MG63 (cell line): Measurements from ENCODE around the gene FOXP1. TPM values are rescaled to one million over a fixed set of nuclear protein-coding genes. Genes with fewer than 3 reads are reported as not detected.
A peak's percentile ranks its signal among the peaks of the same experiment; 100 is the strongest.
"Not testable (repeated sequence)": the region's sequence is repeated elsewhere in the genome, so short reads cannot be mapped to it uniquely, and the experiment has no call there.

Experiments used
- DNase-seq: peaks from one replicate; pipeline ENCODE4 v3.0.0-alpha.2; 2020
- H3K27me3 ChIP-seq: fragments of 250-450 bp; sonication (Bioruptor Pico); 2 replicates; pipeline ENCODE4 v1.5.1; 2020; ENCODE audit warnings: mild to moderate bottlenecking, moderate library complexity
- H3K36me3 ChIP-seq: fragments of 250-450 bp; sonication (Bioruptor Pico); 2 replicates; pipeline ENCODE4 v1.5.1; 2020; ENCODE audit warnings: mild to moderate bottlenecking, moderate library complexity
- H3K4me3 ChIP-seq: fragments of 250-450 bp; sonication (Bioruptor Pico); 2 replicates; pipeline ENCODE4 v1.5.1; 2020; ENCODE audit warnings: mild to moderate bottlenecking, moderate library complexity
- H3K9me3 ChIP-seq: fragments of 250-450 bp; sonication (Bioruptor Pico); 2 replicates; pipeline ENCODE4 v1.5.1; 2020; ENCODE audit warnings: mild to moderate bottlenecking, moderate library complexity
- total RNA-seq: library from RNA; depleted of rRNA; stranded (reverse); fragments of >200 nt; shearing (Covaris generic); gene quantifications from 2 replicates; pipeline ENCODE4 v1.2.3, GENCODE V29; 2014; ENCODE audit warnings: low replicate concordance

The FOXP1 gene
- total RNA-seq, 1 experiment from 2014 or later: 15.0 TPM

- Histone ChIP-seq H3K9me3 (no peaks in the 10 kb centered on the region), H3K4me3 (no peak overlapping the region), H3K27me3 (no peaks in the 10 kb centered on the region), H3K36me3 (no peaks in the 10 kb centered on the region)
- peak; percentile 44 for DNase-seq
Measured at GRCh38 chr3:71444028-71444860, 139.3 kb downstream of the FOXP1 start.

DNA sequence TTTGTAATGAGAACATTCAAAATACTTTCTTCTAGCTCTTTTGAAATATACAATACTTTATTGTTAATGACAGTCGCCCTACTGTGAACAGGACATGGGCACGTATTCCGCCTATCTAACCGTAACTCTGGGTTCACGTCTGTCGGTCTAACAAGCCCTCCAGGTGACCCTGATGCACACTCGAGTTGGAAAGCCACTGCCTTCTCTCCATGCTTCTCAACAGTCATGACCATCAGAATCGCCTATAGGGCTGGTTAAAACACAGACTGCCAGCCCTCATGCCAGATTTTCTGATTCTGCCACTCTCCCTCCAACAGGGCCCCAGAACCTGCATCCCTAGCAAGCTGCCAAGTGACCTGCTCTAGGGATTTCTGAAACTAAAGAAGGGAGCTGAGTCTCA is 140.2 kb downstream of the FOXP1 start:
- Histone ChIP-seq H3K27me3 (no peaks in the 10 kb centered on the region), H3K4me3 (no peak overlapping the region), H3K36me3 (no peaks in the 10 kb centered on the region), H3K9me3 (no peaks in the 10 kb centered on the region)
- DNase-seq: no peak

GRCh38 chr3:71442652-71443042 is 140.9 kb downstream of the FOXP1 start:
- no peaks in the 10 kb centered on the region for H3K27me3 ChIP-seq
- H3K36me3 ChIP-seq: no peaks in the 10 kb centered on the region
- H3K4me3 ChIP-seq: no peak overlapping the region
- DNase-seq: no peak
- H3K9me3 ChIP-seq: no peaks in the 10 kb centered on the region

GRCh38 chr3:71441925-71442651 is 141.4 kb downstream of the FOXP1 start:
- no peak for DNase-seq
- no peak overlapping the region for H3K4me3 ChIP-seq
- no peaks in the 10 kb centered on the region for H3K36me3 ChIP-seq
- no peaks in the 10 kb centered on the region for H3K9me3 ChIP-seq
- no peaks in the 10 kb centered on the region for H3K27me3 ChIP-seq

GRCh38 chr3:71441217-71441924 is 142.2 kb downstream of the FOXP1 start:
- no peak for DNase-seq

DNA sequence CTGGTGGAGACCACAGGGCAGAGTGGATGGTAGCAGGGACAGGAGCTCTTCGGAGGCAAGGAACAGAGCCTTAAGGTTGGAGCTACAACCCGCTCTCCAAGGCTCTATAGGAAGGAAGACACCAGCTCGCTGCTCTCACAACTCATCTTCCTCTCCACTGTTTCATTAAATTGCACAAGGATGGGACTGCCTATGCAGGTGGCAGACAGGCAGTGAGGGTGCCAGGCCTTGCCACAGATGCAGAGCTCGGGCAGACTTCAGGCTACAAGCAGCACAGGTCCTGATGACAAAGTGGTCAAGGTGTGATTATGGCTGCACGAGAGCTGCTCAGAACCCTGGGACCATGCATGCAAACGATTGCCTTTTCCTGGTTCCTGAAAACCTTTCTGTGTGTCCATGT is 144.6 kb downstream of the FOXP1 start:
- no peaks in the 10 kb centered on the region for H3K27me3 ChIP-seq
- H3K36me3 ChIP-seq: no peaks in the 10 kb centered on the region
- DNase-seq: no peak
- no peaks in the 10 kb centered on the region for H3K9me3 ChIP-seq
- no peak overlapping the region for H3K4me3 ChIP-seq

More at GRCh38 chr3:71441217-71441924, 142.2 kb downstream of the FOXP1 start:
- Histone ChIP-seq H3K9me3 (no peaks in the 10 kb centered on the region), H3K4me3 (no peak overlapping the region), H3K36me3 (no peaks in the 10 kb centered on the region), H3K27me3 (no peaks in the 10 kb centered on the region)

DNA sequence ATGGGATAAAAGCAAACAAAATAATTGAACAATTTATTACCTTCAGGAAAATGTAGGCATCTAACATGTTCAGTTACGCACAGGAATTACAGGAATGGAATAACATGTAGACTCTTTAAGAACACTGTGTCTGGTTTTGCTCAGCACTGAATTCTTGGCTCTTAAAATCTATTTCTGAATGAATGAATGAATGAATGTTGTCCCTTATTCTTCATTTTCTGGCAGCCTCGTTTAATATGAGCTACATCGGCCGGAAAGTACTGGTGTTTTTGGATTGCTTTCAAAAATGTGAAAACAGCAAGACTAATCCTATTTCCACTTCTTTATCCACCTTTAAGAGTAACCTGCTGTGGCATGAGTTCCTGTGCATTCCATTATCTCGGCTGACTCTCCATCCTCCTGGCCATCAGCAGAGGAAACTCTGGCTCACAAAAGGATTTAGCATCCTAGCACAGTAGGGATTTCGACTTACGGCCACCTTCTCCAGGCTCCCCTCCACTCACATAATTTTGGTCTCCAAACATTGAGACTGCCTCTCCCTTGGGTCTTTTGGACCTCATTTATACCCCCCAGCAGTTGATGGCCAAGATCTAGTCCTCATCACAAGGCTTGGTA is 145.3 kb downstream of the FOXP1 start:
- no peak for DNase-seq

GRCh38 chr3:71436337-71436736 is 147.2 kb downstream of the FOXP1 start:
- no peaks in the 10 kb centered on the region for H3K9me3 ChIP-seq
- DNase-seq: peak; percentile 20
- H3K36me3 ChIP-seq: no peaks in the 10 kb centered on the region
- no peak overlapping the region for H3K4me3 ChIP-seq
- no peaks in the 10 kb centered on the region for H3K27me3 ChIP-seq

More for the DNA sequence above, 145.3 kb downstream of the FOXP1 start:
- no peaks in the 10 kb centered on the region for H3K9me3 ChIP-seq
- no peak overlapping the region for H3K4me3 ChIP-seq
- H3K36me3 ChIP-seq: no peaks in the 10 kb centered on the region
- no peaks in the 10 kb centered on the region for H3K27me3 ChIP-seq

- not testable (repeated sequence) for H3K9me3 ChIP-seq, DNase-seq, H3K4me3 ChIP-seq, H3K36me3 ChIP-seq, H3K27me3 ChIP-seq
Measured at GRCh38 chr3:71435836-71436235, 147.7 kb downstream of the FOXP1 start.

DNA sequence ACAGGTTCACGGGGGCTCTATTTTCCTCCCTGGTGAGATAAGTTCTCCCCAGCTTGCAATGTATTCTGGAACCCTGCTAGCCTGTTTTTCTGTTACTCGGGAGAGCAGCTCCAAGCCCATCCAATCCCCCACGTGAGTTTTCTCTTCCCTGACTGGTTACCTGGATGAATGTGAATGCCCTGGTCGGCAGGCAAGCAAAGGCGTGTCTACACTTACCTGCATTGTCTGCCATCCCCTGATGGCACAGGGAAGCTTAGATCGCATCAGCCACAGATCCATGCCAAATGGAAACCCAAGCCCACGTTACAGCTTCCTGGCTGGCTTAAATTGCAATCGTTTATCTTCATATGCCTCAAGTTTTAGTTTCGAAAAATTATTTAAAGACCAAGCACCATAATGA is 149.9 kb downstream of the FOXP1 start:
- Histone ChIP-seq H3K9me3 (no peaks in the 10 kb centered on the region), H3K27me3 (no peaks in the 10 kb centered on the region), H3K36me3 (no peaks in the 10 kb centered on the region), H3K4me3 (no peak overlapping the region)
- DNase-seq: no peak

DNA sequence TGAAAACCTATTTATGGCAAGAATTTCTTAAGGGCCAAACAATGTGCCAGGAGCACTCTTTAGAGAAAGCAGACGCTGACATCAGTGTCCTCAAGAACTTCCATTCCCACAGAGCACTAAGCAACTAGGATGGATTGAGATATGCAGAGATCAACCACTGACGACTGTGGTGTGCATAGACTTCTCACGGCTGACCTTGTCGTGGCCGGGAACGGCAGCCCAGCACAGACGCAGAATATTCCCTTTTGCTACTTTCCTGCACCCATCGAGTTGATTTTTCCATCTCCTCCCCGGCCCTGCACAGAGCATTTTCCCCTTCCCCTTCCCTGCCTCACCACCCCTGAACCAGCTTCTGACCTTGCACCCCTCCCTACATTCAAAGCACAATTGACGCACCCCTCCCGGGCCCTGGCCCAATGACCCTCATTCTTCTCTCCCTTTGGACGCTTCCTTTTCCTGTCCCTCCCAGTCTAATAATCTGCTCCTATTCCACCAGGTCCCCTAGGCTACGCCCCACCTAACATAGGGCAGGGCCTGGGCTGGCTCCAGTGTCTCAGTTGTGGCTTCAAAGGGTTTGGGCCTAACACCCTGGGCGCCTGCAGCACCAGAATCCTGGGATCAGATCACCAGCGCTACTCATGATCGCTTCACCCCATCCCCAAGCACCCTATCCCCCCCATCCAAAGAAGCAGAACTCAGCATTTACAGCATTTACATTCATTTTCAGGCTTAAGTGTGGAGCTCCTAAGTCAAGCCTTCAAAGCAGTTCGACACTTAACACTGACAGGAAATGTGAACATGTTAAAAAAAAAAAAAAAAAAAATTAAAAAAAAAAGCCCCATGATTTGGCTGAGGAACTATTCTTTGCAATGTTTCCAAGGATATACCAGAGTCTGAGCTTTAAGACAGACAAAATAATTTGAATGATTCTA is 151.2 kb downstream of the FOXP1 start:
- no peak overlapping the region for H3K4me3 ChIP-seq
- no peaks in the 10 kb centered on the region for H3K27me3 ChIP-seq
- H3K9me3 ChIP-seq: no peaks in the 10 kb centered on the region
- DNase-seq: no peak
- no peaks in the 10 kb centered on the region for H3K36me3 ChIP-seq

DNA sequence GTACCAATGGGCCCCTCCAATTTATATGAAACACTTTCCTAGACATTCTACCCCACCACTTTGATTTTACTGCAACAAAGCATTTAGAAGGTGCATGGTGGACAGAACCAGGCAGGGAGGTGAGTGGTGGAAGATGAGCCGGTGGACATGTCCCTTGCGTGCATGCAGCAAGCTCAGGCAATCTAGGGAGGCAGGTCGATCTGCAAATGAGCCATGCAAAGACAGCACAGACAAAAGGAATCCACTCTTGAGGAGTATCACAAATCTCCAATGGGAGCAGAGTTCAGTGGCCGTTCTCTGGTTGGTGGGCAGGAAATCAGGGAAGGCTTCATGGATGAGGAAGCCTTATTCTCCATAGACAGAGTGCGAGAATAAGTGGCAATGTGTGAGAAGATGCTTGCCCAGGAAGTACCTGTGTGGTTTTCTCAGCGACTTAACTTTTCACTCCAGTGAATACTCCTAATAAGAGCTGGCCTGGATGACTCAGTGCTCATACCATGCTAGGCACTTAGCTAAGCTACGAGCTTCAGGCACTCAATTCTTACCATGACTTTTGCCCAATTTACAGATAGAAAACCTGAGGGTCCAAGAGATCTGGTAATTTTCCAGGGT is 152.5 kb downstream of the FOXP1 start:
- Histone ChIP-seq H3K27me3 (no peaks in the 10 kb centered on the region), H3K4me3 (no peak overlapping the region), H3K9me3 (no peaks in the 10 kb centered on the region), H3K36me3 (no peaks in the 10 kb centered on the region)
- no peak for DNase-seq

DNA sequence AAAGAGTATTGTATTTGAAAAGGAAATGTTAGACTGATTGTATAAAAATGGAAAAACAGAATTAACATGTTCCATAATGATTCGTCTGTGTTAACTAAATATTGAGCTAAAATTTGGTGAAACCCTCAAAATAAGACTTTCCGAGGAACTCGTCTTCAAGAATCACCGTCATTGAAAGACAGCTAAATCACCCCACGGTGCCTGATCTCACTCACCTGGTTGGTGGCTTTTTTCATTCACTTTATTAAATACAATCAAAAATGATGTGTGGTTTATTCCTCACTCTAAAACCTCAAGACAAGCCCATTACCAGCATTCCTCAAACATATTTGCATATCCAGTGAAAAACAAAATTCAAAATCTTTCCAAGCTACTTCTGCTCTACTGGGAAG is 153.9 kb downstream of the FOXP1 start:
- H3K4me3 ChIP-seq: no peak overlapping the region
- DNase-seq: no peak
- no peaks in the 10 kb centered on the region for H3K36me3 ChIP-seq
- H3K27me3 ChIP-seq: no peaks in the 10 kb centered on the region
- H3K9me3 ChIP-seq: no peaks in the 10 kb centered on the region

- Histone ChIP-seq H3K9me3 (no peaks in the 10 kb centered on the region), H3K36me3 (no peaks in the 10 kb centered on the region), H3K4me3 (no peak overlapping the region), H3K27me3 (no peaks in the 10 kb centered on the region)
- peak; percentile 6 for DNase-seq
Measured at GRCh38 chr3:71428841-71429596, 154.5 kb downstream of the FOXP1 start.

GRCh38 chr3:71425491-71426071 is 157.9 kb downstream of the FOXP1 start:
- Histone ChIP-seq H3K9me3 (no peaks in the 10 kb centered on the region), H3K36me3 (no peaks in the 10 kb centered on the region), H3K4me3 (no peak overlapping the region), H3K27me3 (no peaks in the 10 kb centered on the region)
- peak; percentile 78 for DNase-seq
